NCI-H2107 (cell line): ENCODE results near the gene TNFSF11.

Experiments
- DNase-seq: peaks from one replicate; lab custom pipeline; 2025; lab: John Stamatoyannopoulos, UW

The TNFSF11 gene

DNA sequence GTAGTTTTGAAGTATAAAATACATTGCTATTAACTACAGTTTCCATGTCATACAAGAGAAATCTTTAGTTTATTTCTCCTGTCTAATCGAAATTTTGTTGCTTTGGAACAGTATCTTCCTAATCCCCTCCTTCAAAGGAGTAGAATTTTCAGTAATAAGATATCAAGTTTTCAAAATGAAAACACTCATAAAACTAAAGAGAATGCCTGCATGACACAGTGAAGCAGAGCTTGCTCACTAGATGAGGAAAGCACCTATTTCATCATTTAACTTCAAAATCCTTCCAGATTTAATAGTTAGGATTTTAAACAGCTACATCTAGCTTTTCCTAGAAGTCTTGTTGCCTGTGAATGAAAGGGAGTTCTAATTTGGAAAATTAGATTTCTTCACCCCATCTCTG is 80.8 kb downstream of the TNFSF11 start:
- DNase-seq: no peak

DNA sequence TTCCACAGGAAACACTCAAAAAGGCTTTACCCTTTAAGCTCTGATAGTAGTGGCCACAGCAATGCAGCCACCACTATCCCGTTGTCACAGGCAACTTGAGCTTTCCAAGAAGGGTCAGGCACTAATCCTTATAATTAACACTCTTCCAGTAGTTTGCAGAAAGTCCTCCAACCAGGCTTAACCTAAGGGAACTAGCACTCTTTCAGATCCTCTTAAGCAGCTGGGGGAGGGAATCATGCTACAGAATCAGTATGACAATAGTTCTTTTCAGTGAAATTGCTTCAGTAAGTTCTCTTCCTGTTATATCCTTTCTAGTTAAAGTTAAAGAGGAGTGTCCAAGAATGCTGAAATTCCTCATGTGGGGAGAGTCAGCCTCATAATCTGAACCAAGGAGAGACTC is 82.2 kb downstream of the TNFSF11 start:
- no peak for DNase-seq

DNA sequence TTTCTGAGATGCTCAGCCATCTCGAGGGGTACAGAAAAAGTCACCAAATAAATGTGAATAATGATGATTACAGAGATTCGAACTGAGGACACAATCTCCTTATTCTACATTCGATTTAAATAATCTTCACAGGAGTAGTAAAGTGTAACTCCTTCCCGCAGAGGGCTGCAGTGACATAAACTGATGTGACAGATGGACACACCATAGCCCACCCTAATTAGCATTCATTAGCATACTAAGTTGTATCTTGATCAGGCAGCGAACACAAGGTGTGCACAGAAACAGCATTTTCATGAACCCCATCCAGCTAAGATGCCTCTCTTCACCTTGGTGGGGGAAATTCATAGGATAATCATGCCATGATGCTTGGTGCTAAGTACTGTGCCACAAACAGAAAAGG is 83.0 kb downstream of the TNFSF11 start:
- DNase-seq: no peak
